ENCODE measurements around the gene IQCF2.
"Not testable (repeated sequence)": the region's sequence is repeated elsewhere in the genome, so short reads cannot be mapped to it uniquely, and the experiment has no call there.

IQCF2 gene

GRCh38 chr3:51860703-51861665 is at the start of gene IQCF2:
TSS of gene IQCF2 (plus strand) at chr3:51861615. CDS start at chr3:51861667, 52 bp downstream.
- DNase-seq (ENCODE audit: low read depth): no peak

- no peak for DNase-seq (ENCODE audit: low read depth)
Measured at GRCh38 chr3:51813539-51813938, 47.9 kb upstream of the IQCF2 start.

- DNase-seq (ENCODE audit: low read depth): no peak
Measured at GRCh38 chr3:51814034-51814433, 47.4 kb upstream of the IQCF2 start.

GRCh38 chr3:51815614-51816013 is 45.8 kb upstream of the IQCF2 start:
- no peak for DNase-seq (ENCODE audit: low read depth)

GRCh38 chr3:51816723-51817122 is 44.7 kb upstream of the IQCF2 start:
- no peak for DNase-seq (ENCODE audit: low read depth)

- no peak for DNase-seq (ENCODE audit: low read depth)
Measured at GRCh38 chr3:51817375-51817774, 44.0 kb upstream of the IQCF2 start.

- no peak for DNase-seq (ENCODE audit: low read depth)
Measured at GRCh38 chr3:51819151-51819550, 42.3 kb upstream of the IQCF2 start.

- no peak for DNase-seq (ENCODE audit: low read depth)
Measured at GRCh38 chr3:51819709-51820406, 41.6 kb upstream of the IQCF2 start.

GRCh38 chr3:51828297-51828696 is 33.1 kb upstream of the IQCF2 start:
- DNase-seq (ENCODE audit: low read depth): no peak

- no peak for DNase-seq (ENCODE audit: low read depth)
Measured at GRCh38 chr3:51830345-51830744, 31.1 kb upstream of the IQCF2 start.

- DNase-seq (ENCODE audit: low read depth): no peak
Measured at GRCh38 chr3:51830836-51831385, 30.5 kb upstream of the IQCF2 start.

GRCh38 chr3:51836606-51837005 is 24.8 kb upstream of the IQCF2 start:
- DNase-seq (ENCODE audit: low read depth): no peak

- DNase-seq (ENCODE audit: low read depth): no peak
Measured at GRCh38 chr3:51845129-51845528, 16.3 kb upstream of the IQCF2 start.

- not testable (repeated sequence) for DNase-seq (ENCODE audit: low read depth)
Measured at GRCh38 chr3:51855411-51855810, 6.0 kb upstream of the IQCF2 start.

GRCh38 chr3:51862886-51863285 is 1.5 kb downstream of the IQCF2 start:
- DNase-seq (ENCODE audit: low read depth): no peak

- not testable (repeated sequence) for DNase-seq (ENCODE audit: low read depth)
Measured at GRCh38 chr3:51868896-51869295, 7.5 kb downstream of the IQCF2 start.

GRCh38 chr3:51869304-51869703 is 7.9 kb downstream of the IQCF2 start:
- DNase-seq (ENCODE audit: low read depth): no peak

GRCh38 chr3:51873253-51873766 is 11.9 kb downstream of the IQCF2 start:
- no peak for DNase-seq (ENCODE audit: low read depth)

- DNase-seq (ENCODE audit: low read depth): no peak
Measured at GRCh38 chr3:51873876-51874275, 12.5 kb downstream of the IQCF2 start.

GRCh38 chr3:51874411-51874810 is 13.0 kb downstream of the IQCF2 start:
- no peak for DNase-seq (ENCODE audit: low read depth)

GRCh38 chr3:51874889-51875288 is 13.5 kb downstream of the IQCF2 start:
- no peak for DNase-seq (ENCODE audit: low read depth)

- DNase-seq (ENCODE audit: low read depth): no peak
Measured at GRCh38 chr3:51875501-51875900, 14.1 kb downstream of the IQCF2 start, which contains the start of gene IQCF5. TSS of gene IQCF5 (minus strand) at chr3:51875601. CDS start at chr3:51875531, 70 bp downstream.
